ENCODE results near the gene TNIP1. TPM values are rescaled to one million over a fixed set of nuclear protein-coding genes. Genes with fewer than 3 reads are reported as not detected.

The TNIP1 gene
- polyA plus RNA-seq, 10 donors = 63.8 to 102 (median 81.3) TPM

DNA sequence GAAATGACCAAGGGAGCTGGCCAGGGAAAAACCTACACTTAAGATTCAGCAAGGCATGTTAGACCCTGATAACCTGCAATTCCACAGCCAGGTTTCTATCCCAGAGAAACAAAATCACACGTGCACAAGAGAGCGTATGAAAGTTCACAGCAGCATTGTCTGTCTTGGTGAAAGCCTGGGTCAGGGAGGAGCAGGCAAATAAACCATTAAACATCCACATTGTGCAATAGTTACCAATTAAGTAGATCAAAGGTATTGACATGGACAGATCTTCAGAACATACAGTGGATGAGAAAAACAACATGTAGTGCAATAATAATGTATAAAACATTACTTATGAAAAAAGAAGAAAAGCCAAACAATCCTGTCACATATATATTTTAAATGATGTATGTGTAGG, 76.3 kb downstream of the TNIP1 start:
- no peak for DNase-seq

DNA sequence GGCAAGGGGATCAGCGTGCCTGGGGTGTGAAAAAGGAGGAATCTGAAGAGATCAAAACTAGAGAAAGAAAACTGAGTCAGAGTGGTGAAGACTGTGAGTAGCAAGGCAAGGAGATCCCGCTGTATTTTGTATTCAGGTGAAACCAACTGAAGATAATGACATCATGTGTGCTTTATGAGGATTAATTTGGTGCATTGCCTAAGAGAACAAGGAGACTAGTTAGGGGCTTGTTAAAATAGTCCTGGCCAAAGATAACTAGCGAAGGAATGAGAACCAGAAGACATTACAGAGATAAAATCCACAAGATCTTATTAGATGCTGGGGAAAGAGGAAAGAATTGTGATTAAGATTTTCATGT, 77.4 kb downstream of the TNIP1 start:
- DNase-seq = no peak

GRCh38 chr5:151002681-151003502, 77.9 kb downstream of the TNIP1 start:
- DNase-seq = no peak

- peak in 2 of 3 donors; percentile 58 to 74 for DNase-seq
These were observed 78.6 kb downstream of the TNIP1 start for GRCh38 chr5:151002250-151002649.

GRCh38 chr5:151001436-151001835, 79.4 kb downstream of the TNIP1 start:
- no peak for DNase-seq

- DNase-seq = peak in 1 of 3 donors; percentile 47
These were observed 81.0 kb downstream of the TNIP1 start for GRCh38 chr5:150999704-151000442.

GRCh38 chr5:150993826-150994412, 86.9 kb downstream of the TNIP1 start:
- no peak for DNase-seq

DNA sequence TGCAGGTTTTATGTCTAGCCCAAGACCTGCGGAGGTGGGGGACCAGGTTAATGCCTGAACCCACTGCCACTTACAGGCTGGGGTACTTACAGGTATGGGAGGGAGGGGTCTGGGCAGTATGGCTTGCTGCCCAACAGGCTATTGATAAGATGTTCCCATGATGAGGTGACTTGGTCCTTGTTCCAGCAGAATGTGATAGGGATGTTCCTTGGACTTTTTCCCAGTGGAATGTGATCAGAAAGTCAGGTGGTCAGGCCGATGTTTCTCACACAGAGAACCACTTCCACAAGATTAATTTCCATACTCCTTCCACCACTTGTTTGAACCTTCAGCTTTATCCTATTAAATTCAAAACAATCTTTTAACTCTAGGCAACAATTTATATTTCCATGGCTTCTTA, 87.4 kb downstream of the TNIP1 start:
- DNase-seq = no peak

DNA sequence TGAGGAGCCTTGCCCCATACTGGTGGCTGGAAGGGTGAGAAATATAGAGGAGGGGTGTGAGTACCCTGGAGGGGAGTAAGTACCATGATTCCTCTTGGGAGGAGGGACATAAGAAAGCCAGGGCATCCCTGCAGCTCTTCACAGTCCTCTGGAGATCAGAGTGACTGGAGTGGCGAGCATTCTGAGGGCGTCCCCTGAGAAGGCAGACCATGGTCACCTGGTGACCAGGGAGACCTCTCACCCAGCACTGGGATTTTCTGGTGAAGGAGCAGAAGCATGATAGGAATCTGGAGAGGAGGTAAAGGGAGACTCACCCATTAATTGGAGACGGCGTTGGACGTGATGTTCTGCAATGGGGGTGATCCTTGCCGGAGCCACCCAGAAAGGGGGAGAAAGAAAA, 88.1 kb downstream of the TNIP1 start:
- DNase-seq = no peak

DNA sequence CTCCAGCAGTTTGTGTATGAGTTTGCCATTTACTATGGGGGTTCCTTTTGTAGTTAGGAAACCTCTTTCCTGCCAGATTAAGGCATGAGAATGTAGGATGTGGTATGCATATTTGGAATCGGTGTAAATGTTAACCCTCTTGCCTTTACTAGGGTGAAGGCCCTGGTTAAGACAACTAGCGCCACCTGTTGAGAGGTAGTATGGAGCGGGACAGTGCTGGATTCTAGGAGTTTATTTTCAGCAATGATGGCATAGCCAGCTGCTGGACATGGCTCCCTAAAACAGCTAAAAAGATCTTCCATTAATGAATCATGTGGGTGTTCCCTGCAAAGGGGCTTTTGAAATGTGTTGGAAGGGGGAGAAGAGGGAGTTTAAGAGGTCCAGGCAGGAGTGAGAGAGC, 91.1 kb downstream of the TNIP1 start:
- no peak for DNase-seq

- DNase-seq = no peak
These were observed 93.1 kb downstream of the TNIP1 start for GRCh38 chr5:150987746-150988145.

Other genes starting within 250 kb of the TNIP1 start
- under 1 TPM in 7 of 10 donors, not detected in 3; 0.13 to 0.56 (median 0.18) TPM for gene IRGM, start 234.5 kb downstream of the TNIP1 start, polyA plus RNA-seq (ENCODE audit: insufficient read length in 10 of 10)
- gene ZNF300, start 176.1 kb downstream of the TNIP1 start, polyA plus RNA-seq (ENCODE audit: insufficient read length in 10 of 10) = 10 to 100 TPM in 6 of 10 donors, 1 to 10 TPM in 4; 8.6 to 17.6 (median 10.4) TPM
- gene GPX3, start 60.4 kb downstream of the TNIP1 start, polyA plus RNA-seq (ENCODE audit: insufficient read length in 10 of 10) = 100 to 1,000 TPM in 1 of 10 donors, 10 to 100 TPM in 9; 27.9 to 119 (median 61.5) TPM
- 100 to 1,000 TPM; 292 to 391 (median 361) TPM for gene ANXA6, start 76.7 kb upstream of the TNIP1 start, polyA plus RNA-seq (ENCODE audit: insufficient read length in 10 of 10)
- gene CCDC69, start 143.1 kb upstream of the TNIP1 start, polyA plus RNA-seq (ENCODE audit: insufficient read length in 10 of 10) = 100 to 1,000 TPM in 1 of 10 donors, 10 to 100 TPM in 9; 30.9 to 101 (median 75.1) TPM
- 10 to 100 TPM; 18.1 to 30.5 (median 21.6) TPM for gene GM2A, start 172.2 kb upstream of the TNIP1 start, polyA plus RNA-seq (ENCODE audit: insufficient read length in 10 of 10)
- not detected for gene SLC36A3, start 222.7 kb upstream of the TNIP1 start, polyA plus RNA-seq (ENCODE audit: insufficient read length in 10 of 10)